Right lobe of liver (tissue), 4 donors: Measurements from ENCODE around the gene ANP32E.

Experiments
- POLR2A ChIP-seq: fragments of 450-650 bp; IDR thresholded peaks from one replicate; pipeline ENCODE4 v1.6.1; 2017; ENCODE audit warnings: antibody characterized with exemption, mild to moderate bottlenecking
- TF ChIP-seq, protein P1 (sequence below), 4 donors: fragments of 200-600 bp in 3 of 4; fragments of 450-650 bp in 1 of 4; IDR thresholded peaks; one replicate each; pipeline versions ENCODE4 v1.5.1 to v1.8.0; 2016 to 2022; ENCODE audit warnings: antibody characterized with exemption in 4 of 4, mild to moderate bottlenecking in 2 of 4
- donor health status: DM: no; HTN: no; CAD: no.
- donor health status: DM: no; HTN: no; CAD: no.
- donor health status: DM: no; HTN: yes; CAD: no.

DNA sequence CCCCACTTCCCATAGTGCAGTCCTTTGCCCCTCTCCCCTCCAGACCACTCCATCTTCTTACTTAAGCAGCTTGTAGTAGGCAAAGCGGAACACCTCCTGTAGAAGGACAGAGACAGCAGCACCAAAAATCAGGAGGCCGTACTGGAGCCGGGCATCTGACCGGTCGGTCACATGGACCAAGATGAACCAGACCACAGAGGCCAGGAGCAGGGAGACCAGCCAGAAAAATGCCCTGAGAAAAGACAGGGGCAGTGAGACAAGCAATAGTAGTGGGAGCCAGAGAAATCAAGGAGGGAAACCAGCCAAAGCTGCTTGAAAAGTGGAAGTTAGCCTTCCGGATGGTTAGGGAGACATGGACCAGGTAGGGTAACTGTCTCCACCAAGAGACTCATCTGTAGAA, 32.0 kb upstream of the ANP32E start:
- TF ChIP-seq, protein P1, sequence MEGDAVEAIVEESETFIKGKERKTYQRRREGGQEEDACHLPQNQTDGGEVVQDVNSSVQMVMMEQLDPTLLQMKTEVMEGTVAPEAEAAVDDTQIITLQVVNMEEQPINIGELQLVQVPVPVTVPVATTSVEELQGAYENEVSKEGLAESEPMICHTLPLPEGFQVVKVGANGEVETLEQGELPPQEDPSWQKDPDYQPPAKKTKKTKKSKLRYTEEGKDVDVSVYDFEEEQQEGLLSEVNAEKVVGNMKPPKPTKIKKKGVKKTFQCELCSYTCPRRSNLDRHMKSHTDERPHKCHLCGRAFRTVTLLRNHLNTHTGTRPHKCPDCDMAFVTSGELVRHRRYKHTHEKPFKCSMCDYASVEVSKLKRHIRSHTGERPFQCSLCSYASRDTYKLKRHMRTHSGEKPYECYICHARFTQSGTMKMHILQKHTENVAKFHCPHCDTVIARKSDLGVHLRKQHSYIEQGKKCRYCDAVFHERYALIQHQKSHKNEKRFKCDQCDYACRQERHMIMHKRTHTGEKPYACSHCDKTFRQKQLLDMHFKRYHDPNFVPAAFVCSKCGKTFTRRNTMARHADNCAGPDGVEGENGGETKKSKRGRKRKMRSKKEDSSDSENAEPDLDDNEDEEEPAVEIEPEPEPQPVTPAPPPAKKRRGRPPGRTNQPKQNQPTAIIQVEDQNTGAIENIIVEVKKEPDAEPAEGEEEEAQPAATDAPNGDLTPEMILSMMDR (IDR thresholded peaks at IDR 0.05): no peak
- no peak for TF ChIP-seq POLR2A
